Activated T-cell treated with anti-CD3 and anti-CD28 coated beads, Interleukin-2, amount 50 U/mL, for 24 hours (primary cell): ENCODE measurements around the gene CPAMD8.
"Not testable (repeated sequence)": the region's sequence is repeated elsewhere in the genome, so short reads cannot be mapped to it uniquely, and the experiment has no call there.

Experiments used
- DNase-seq: peaks from one replicate; pipeline ENCODE4 v3.0.0-alpha.2; 2020
- H3K27ac Mint-ChIP-seq: 2 replicates; pipeline ENCODE4 v1.8.0; 2020; ENCODE audit warnings: mild to moderate bottlenecking, mixed read lengths
- H3K27me3 Mint-ChIP-seq: 2 replicates; pipeline ENCODE4 v1.8.0; 2020; ENCODE audit warnings: mixed read lengths
- H3K36me3 Mint-ChIP-seq: 2 replicates; pipeline ENCODE4 v1.8.0; 2020; ENCODE audit warnings: low read depth, mixed read lengths
- H3K4me1 Mint-ChIP-seq: 2 replicates; pipeline ENCODE4 v1.8.0; 2020; ENCODE audit warnings: low read depth, mixed read lengths
- H3K4me3 Mint-ChIP-seq: 2 replicates; pipeline ENCODE4 v1.8.0; 2020; ENCODE audit warnings: mild to moderate bottlenecking, moderate library complexity, mixed read lengths
- H3K9me3 Mint-ChIP-seq: 2 replicates; pipeline ENCODE4 v1.8.0; 2020; ENCODE audit warnings: mixed read lengths

Gene CPAMD8

DNA sequence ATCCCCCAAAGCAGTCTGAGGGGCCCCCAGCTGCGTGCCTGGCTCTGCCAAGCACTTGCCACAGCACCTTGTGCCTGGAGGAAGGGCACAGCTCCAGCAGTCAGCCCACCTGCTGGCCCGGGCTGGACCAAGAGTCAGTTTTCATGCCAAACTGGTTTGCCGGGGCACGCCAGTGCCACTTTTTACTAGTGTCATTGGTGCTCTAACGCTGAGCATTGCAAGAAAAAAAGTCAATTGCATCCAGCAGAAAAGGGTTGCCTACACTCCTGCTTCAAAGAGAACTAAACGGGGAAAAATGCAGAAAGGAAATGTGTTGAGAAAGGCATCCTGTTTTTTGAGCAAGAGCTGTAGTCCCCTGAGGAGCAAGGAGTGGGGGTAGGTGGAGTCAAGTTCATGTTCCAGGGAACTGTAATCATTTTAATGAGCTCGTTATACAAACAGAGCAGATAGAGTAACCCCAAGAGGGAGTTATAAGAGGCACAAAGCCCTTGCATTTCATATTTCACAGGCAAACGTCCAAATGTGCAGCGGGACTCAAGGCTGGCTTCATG, 69.4 kb downstream of the CPAMD8 start:
- no peaks in the 10 kb centered on the region for H3K4me1 Mint-ChIP-seq
- H3K36me3 Mint-ChIP-seq, result no peaks in the 10 kb centered on the region
- no peak for DNase-seq

DNA sequence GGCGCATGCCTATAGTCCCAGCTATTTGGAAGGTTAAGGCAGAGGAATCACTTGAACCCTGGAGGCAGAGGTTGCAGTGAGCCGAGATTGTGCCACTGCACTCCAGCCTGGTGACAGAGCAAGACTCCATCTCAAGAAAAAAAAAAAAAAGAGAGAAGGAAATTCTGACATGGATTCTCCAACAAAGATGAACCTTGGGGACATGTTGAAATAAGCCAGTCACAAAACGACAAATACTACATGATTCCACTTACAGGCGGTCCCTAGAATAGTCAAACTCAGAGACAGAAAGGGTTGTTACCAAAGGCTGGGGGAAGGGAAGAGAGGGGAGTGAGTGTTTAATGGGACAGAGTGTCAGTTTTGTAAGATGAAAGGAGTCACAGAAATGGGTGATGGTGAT, 71.4 kb downstream of the CPAMD8 start:
- H3K4me3 Mint-ChIP-seq, result no peak overlapping the region
- H3K27me3 Mint-ChIP-seq, result peaks cover 30% of the 10 kb centered on the region
- H3K27ac Mint-ChIP-seq, result no peak overlapping the region
- H3K9me3 Mint-ChIP-seq, result peaks cover 4% of the 10 kb centered on the region
- H3K4me1 Mint-ChIP-seq, result no peaks in the 10 kb centered on the region
- no peak for DNase-seq
- no peaks in the 10 kb centered on the region for H3K36me3 Mint-ChIP-seq

More for the DNA sequence above, 69.4 kb downstream of the CPAMD8 start:
- no peak overlapping the region for H3K4me3 Mint-ChIP-seq
- H3K27ac Mint-ChIP-seq, result no peak overlapping the region
- peaks cover 34% of the 10 kb centered on the region for H3K27me3 Mint-ChIP-seq
- peaks cover 4% of the 10 kb centered on the region for H3K9me3 Mint-ChIP-seq

DNA sequence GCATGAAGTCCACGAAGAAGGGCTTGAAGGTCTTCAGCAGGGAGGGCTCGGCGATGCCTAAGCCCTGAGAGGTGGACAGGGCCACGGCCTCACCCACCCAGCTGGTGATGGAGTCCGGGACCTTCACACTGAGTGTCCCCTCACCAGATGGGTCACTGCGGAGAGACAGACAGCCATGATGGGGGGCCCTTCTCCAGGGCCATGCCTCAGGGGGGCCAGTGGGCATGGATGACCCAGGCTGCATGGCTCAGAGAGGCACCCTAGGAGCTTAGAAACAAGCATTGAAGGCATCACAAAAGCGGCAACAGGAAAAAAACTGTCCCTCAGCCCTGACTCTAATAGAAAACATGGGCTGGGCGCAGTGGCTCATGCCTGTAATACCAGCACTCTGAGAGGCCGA, 74.6 kb downstream of the CPAMD8 start:
- peaks cover 4% of the 10 kb centered on the region for H3K9me3 Mint-ChIP-seq
- DNase-seq, result no peak
- H3K4me1 Mint-ChIP-seq, result no peaks in the 10 kb centered on the region
- no peak overlapping the region for H3K4me3 Mint-ChIP-seq
- no peak overlapping the region for H3K27ac Mint-ChIP-seq
- no peaks in the 10 kb centered on the region for H3K36me3 Mint-ChIP-seq
- peaks cover 27% of the 10 kb centered on the region for H3K27me3 Mint-ChIP-seq

DNA sequence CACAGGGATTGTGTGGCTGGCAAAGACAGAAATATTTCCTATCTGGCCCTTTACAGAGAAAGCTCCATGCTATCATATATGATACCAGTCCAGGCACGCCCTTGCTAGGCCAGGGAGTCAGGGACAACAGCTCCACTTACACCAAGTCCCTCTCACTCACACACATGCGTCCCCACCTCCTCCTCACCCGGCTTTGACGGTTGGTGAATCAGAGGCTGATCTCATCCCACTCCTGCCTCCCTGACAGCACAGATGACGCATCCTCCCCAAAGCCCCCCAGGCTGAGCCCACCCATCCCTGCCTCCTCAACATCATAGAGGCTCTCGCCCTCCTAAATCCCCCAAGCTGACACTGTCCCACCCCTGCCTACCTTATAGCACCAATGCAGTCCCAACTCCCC, 75.1 kb downstream of the CPAMD8 start:
- Mint-ChIP-seq H3K4me3 (no peak overlapping the region), H3K27ac (no peak overlapping the region), H3K27me3 (peaks cover 27% of the 10 kb centered on the region), H3K36me3 (no peaks in the 10 kb centered on the region), H3K4me1 (no peaks in the 10 kb centered on the region), H3K9me3 (peaks cover 4% of the 10 kb centered on the region)
- no peak for DNase-seq

DNA sequence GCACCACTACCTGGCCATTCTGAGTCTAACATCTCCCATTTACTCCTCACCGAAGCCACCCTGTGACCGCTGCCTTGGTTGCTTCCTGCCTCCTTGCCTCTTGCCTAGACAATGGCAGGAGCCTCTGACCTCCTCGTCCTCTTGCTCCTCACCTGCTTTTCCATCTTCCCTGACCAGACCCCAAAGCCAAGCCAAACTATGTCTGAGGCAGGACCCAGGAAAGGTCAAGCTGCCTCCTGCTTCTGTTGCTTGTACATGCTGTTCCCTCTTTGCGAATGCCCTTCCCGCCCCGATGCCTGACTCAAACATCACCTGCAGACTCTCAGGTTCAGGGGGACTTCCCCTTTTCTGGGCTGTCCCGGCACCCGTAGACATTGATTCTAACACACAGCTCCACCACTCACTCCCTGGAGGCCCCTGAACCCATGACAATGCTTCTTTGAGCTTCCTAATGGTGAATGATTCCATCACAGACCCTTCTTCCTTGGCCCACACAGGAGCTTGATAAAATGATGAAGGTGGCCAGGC, 77.0 kb downstream of the CPAMD8 start:
- no peaks in the 10 kb centered on the region for H3K36me3 Mint-ChIP-seq
- H3K27ac Mint-ChIP-seq, result no peak overlapping the region
- H3K4me1 Mint-ChIP-seq, result no peaks in the 10 kb centered on the region
- H3K4me3 Mint-ChIP-seq, result no peak overlapping the region
- DNase-seq, result no peak
- peaks cover 23% of the 10 kb centered on the region for H3K27me3 Mint-ChIP-seq
- peaks cover 9% of the 10 kb centered on the region for H3K9me3 Mint-ChIP-seq

DNA sequence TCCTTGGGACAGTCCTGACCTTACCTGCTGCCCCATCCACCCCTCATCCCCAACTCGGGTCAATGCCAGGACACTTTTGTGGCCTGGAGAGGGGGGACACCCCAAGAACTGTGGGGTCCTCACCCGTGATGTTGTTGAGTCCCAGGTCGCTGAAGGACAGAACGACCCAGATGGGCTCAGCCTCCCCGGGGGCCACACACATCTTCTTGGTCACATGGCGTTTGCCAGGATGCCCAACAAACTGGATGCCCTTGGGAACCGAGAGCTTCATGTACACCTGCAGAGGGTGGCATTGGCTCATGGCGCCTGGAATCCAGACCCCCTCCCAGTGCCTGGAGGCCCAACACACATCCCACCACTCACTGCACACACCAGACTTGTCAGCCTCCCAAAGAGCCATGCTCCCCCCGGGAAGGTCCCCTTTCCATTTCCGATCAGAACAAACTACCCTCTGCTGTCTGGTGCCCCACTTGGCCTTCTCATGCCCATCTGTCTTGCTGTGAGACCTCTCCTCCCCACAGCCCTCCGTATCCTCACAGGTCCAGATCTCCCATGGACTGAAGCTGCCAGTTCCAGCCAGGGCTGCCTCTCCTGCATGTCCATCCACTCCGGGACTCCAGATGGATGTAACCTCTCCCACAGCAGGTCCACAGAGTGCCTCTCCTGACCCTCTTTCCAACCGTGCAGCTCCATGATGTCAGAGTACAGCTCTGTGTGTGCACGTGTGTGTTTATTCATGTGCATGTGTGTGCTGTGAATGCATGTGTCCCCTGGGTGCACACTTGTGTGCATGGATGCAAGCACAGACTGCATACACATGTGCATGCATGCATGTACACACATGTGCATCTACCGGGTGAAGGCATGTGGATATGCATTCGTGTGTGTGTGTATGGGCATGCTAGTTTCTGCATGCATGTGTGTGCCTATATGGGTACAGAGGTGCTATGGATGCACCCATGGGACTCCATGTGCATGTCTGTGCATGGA, 79.4 kb downstream of the CPAMD8 start:
- peaks cover 5% of the 10 kb centered on the region for H3K9me3 Mint-ChIP-seq
- no peaks in the 10 kb centered on the region for H3K4me1 Mint-ChIP-seq
- H3K27ac Mint-ChIP-seq, result no peak overlapping the region
- H3K36me3 Mint-ChIP-seq, result no peaks in the 10 kb centered on the region
- no peak for DNase-seq
- peaks cover 12% of the 10 kb centered on the region for H3K27me3 Mint-ChIP-seq
- H3K4me3 Mint-ChIP-seq, result no peak overlapping the region

DNA sequence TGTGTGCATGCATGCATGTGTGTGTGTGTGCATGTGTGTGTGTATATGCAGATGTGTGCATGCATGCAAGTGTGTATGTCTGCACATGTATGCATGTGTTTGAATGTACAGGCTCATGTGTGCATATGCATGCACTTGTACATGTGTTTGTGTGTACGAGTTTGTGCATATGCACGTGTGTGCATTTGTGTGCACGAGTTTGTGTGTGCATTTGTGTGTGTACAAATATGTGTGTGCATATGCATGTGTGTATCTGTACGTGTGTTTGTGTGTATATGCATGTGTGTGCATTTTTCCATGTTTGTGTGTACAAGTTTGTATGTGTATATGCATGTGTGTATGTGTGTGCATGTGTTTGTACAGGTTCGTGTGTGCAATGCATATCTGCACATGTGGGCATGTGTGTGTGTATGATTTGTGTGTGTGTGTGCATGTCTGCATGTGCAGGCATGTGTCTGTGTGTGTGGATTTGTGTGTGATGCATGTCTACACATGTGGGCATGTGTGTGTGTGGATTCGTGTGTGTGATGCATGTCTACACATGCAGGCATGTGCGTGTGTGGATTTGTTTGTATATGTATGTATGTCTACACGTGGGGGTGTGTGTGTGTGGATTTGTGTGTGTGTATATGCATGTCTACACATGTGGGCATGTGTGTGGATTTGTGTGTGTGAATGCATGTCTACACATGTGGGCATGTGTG, 80.7 kb downstream of the CPAMD8 start:
- H3K4me3 Mint-ChIP-seq, result no peak overlapping the region
- DNase-seq, result no peak
- H3K36me3 Mint-ChIP-seq, result no peaks in the 10 kb centered on the region
- H3K9me3 Mint-ChIP-seq, result peaks cover 5% of the 10 kb centered on the region
- H3K27ac Mint-ChIP-seq, result no peak overlapping the region
- H3K27me3 Mint-ChIP-seq, result peaks cover 5% of the 10 kb centered on the region
- no peaks in the 10 kb centered on the region for H3K4me1 Mint-ChIP-seq

DNA sequence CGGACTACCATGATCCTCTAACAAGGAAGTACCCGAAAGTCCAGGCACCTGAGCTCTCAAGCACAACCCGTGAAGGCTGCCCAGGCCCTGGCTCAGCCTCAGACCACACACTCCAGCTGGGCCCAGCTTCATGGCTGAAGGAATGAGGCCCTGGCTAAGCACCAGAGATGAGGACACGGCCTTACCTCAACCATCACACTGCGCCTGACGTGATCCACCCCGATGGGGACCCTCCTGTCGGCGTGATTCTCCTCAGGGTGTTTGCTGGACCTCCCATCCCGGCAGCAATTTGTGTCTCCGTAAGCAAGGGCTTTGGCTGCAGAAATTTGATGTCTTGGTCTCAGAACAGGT, 81.3 kb downstream of the CPAMD8 start:
- H3K4me3 Mint-ChIP-seq, result no peak overlapping the region
- peaks cover 5% of the 10 kb centered on the region for H3K9me3 Mint-ChIP-seq
- DNase-seq, result no peak
- no peaks in the 10 kb centered on the region for H3K36me3 Mint-ChIP-seq
- H3K27me3 Mint-ChIP-seq, result peaks cover 5% of the 10 kb centered on the region
- no peak overlapping the region for H3K27ac Mint-ChIP-seq
- H3K4me1 Mint-ChIP-seq, result no peaks in the 10 kb centered on the region

DNA sequence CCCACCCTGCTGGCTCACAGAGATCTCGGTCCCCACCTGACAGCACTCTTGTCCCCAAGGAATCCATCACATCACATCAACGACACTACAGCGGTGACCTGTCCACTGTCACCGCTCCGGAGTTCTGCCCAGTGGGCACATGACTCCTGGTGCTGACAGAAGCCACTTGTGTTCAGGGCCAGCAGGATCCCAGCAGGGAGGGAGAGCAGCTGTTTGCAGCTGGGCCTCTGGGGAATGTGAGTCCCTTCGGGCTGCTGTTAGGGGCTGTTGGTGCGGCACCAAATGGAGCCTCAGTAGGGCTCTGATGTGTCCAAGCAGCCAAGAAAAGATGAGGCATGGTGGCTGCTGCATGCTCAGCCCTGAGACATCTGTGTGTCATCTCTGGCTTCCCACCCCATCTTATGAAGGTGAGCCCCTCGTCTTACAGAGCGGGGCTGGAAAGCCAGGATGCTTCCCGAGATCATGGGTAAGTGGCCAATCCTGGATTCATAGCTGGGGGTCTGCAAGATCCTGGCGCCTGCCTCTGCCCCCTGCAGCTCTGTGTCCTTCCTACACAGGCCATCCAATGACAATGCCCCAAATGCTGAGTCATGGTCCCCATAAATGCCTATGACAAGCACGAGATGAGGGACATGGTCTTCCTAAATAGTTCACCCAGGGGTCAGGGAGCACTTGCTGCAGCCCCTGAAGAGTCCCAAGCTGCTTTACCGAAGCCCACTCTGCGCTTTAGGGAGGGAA, 81.8 kb downstream of the CPAMD8 start:
- peaks cover 5% of the 10 kb centered on the region for H3K27me3 Mint-ChIP-seq
- peaks cover 5% of the 10 kb centered on the region for H3K9me3 Mint-ChIP-seq
- no peak for DNase-seq
- H3K27ac Mint-ChIP-seq, result no peak overlapping the region
- no peaks in the 10 kb centered on the region for H3K36me3 Mint-ChIP-seq
- no peaks in the 10 kb centered on the region for H3K4me1 Mint-ChIP-seq
- no peak overlapping the region for H3K4me3 Mint-ChIP-seq

DNA sequence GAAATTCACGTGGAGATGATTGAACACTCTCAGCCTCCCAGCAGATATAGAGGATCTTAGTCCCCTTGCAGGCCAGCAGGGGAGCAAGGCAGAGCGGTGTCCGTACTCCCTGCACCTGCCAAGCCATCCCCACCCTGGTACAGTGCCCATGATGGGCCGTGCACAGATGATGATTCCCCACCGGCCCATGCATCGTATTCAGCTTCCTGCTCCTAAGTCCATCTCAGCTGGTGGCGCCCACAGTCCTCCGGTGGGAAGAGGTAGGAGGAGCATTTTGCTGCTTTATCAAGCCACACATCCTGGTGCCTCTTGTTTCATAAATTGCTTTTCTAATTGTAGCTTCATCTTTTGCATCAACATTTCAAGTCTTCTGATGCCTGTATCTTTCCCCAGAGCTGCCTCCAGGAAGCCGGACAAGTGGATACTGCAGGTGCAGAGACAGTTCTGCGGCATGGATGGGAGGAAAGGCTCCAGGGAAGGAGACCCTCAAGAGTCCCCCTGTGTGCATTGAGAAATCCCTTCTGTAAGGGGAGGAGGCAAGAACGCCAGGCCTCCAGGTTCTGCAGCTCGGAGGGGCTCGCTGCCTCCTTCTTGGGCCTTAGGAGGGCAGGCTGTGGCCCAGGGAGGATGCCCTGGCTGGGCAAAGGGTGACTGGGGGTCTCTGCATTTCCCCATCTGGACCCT, 82.5 kb downstream of the CPAMD8 start:
- Mint-ChIP-seq H3K36me3 (no peaks in the 10 kb centered on the region), H3K27me3 (no peaks in the 10 kb centered on the region), H3K27ac (no peak overlapping the region), H3K4me3 (no peak overlapping the region), H3K9me3 (peaks cover 5% of the 10 kb centered on the region), H3K4me1 (no peaks in the 10 kb centered on the region)
- DNase-seq, result no peak

DNA sequence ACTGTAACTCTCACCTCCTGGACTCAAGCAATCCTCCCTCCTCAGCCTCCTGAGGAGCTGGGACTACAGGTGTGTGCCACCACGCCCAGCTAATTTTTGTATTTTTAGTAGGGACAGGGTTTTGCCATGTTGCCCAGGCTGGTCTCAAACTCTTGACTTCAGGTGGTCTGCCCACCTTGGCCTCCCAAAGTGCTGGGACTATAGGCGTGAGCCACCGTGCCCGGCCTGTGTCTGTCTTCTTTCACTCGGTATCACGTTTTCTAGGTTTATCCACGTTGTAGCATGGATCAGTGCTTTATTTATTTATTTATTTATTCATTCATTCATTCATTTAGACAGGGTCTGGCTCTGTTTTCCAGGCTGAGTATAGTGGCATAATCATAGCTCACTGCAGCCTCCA, 83.5 kb downstream of the CPAMD8 start:
- not testable (repeated sequence) for H3K36me3 Mint-ChIP-seq, H3K27ac Mint-ChIP-seq, H3K9me3 Mint-ChIP-seq, H3K4me1 Mint-ChIP-seq, H3K4me3 Mint-ChIP-seq, DNase-seq, H3K27me3 Mint-ChIP-seq

DNA sequence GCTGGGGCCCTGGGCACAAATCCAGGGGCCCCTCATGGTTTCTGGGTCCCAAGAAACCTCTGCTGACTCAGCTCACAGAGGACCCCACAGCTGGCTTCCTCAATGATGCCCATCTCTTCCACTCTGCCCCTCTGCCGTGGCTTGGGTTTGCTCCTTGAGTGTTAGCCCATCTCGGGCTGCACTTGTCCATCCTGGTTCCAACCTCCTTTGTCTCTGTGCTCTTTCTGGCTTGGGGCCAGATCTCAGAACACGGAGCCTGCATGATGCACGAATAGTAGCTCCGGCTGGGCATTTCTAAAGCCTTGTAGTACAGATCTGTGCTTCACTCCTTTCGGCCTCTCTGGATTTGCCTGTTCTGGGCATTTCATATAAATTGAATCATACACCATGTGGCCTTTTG, 84.0 kb downstream of the CPAMD8 start:
- Mint-ChIP-seq H3K36me3 (no peaks in the 10 kb centered on the region), H3K4me3 (no peak overlapping the region), H3K27ac (no peak overlapping the region), H3K4me1 (no peaks in the 10 kb centered on the region), H3K9me3 (peaks cover 5% of the 10 kb centered on the region), H3K27me3 (no peaks in the 10 kb centered on the region)
- no peak for DNase-seq

DNA sequence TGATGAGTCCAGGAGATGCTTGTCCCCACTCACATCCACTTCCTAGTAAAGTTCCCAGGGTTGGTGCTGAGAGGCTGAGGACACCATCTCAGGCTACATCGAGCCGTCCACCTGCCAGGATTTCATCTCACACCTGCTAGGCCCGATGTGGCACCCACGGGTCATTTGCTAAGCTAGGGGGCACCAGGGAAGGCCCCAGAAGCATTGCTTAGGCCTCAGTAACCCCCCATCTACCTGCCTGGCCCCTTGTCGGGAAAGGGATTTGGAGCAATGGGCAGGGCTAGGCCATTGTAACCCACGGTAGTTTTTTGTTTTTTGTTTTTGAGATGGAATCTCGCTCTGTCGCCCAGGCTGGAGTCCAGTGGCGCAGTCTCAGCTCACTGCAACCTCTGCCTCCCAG, 86.0 kb downstream of the CPAMD8 start:
- Mint-ChIP-seq H3K27ac (no peak overlapping the region), H3K36me3 (no peaks in the 10 kb centered on the region), H3K9me3 (no peaks in the 10 kb centered on the region), H3K4me3 (no peak overlapping the region), H3K4me1 (no peaks in the 10 kb centered on the region), H3K27me3 (no peaks in the 10 kb centered on the region)
- DNase-seq, result no peak

DNA sequence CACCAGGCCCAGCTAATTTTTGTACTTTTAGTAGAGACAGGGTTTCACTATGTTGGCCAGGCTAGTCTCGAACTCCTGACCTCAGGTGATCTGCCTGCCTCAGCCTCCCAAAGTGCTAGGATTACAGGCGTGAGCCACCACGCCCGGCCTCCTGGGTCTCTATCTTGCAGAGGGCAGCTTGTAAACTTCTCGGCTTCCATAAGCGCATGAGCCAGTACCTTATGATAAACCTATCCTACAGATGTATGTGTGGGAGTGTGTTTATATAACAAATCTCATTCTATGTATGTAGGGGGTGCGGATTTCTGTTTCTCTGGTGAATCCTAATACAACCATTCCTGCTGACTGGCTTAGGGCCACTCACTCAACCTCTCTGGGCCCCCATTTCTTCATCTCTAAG, 86.5 kb downstream of the CPAMD8 start:
- not testable (repeated sequence) for H3K36me3 Mint-ChIP-seq, H3K4me1 Mint-ChIP-seq, H3K9me3 Mint-ChIP-seq, DNase-seq, H3K27ac Mint-ChIP-seq, H3K4me3 Mint-ChIP-seq, H3K27me3 Mint-ChIP-seq
